GM18502 (cell line): ENCODE results near the gene MFSD12.
"Not testable (repeated sequence)": the region's sequence is repeated elsewhere in the genome, so short reads cannot be mapped to it uniquely, and the experiment has no call there.

Source experiments
- ATAC-seq: cut with Tn5 transposase; IDR thresholded peaks from one replicate; pipeline ENCODE4 v1.9.1; 2021; ENCODE audit warnings: mild to moderate bottlenecking; ENCODE audit not compliant: unreplicated experiment, poor library complexity

The MFSD12 gene

DNA sequence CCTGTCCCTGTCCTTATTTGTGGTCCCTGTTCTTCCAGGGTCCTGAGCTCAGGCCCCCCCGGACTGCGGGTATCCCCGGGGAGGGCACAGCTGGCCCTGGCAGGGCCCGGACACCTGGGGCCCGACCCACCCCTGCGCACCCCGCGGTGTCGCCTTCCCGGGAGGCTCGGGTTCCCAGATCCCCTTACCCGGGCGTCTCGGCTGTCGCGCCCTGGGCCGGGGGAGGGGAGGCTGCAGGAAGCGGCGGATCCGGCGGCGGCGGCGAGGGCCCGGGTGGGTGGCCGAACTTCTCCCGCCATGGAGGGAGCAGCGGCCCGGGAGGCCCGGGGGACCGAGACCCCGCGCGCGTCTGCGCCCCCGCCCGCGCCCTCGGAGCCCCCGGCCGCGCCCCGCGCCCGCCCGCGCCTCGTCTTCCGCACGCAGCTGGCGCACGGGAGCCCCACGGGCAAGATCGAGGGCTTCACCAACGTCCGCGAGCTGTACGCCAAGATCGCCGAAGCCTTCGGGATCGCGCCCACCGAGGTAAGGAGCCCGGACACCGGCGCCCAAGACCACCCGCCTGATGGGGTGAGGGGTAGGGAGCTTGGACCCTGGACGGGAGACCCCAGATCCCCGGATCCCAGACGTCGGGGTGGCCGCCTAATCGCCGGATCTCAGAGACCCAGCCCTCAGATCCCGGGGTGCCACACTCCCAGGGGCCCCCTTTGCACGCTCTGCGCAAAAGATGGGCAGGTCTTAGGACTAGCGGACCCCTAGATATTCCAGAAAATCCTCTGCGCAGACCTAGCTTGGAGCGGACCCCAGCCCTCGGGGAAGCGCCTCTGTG lies 28.1 kb upstream of the MFSD12 start, which contains the start of gene GIPC3:
Gene GIPC3, plus strand, starts transcription at position 178 of the 826 bp plus-strand sequence. Its CDS starts 120 bp downstream, at position 298.
- ATAC-seq, result no peak

DNA sequence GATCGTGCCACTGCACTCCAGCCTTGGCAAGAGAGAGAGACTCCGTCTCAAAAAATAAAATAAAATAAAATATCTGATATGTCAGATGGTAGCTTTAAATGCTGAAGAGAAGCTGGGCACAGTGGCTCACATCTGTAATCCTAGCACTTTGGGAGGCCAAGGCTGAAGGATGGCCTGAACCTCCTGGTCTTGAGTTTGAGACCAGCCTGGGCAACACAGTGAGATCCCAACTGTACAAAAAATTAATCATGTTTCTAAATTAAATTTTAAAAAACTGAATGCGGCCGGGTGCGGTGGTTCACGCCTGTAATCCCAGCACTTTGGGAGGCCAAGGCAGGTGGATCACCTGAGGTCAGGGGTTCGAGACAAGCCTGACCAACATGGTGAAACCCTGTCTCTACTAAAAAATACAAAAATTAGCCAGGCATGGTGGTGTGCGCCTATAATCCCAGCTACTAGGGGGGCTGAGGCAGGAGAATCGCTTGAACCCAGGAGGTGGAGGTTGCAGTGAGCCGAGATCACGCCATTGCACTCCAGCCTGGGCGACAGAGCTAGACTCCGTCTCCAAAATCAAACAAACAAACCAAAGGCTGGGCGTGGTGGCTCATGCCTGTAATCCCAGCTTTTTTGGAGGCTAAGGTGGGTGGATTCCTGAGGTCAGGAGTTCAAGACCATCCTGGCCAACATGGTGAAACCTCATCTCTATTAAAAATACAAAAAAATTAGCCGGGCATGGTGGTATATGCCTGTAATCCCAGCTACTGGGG lies 26.8 kb upstream of the MFSD12 start:
- ATAC-seq, result not testable (repeated sequence)

DNA sequence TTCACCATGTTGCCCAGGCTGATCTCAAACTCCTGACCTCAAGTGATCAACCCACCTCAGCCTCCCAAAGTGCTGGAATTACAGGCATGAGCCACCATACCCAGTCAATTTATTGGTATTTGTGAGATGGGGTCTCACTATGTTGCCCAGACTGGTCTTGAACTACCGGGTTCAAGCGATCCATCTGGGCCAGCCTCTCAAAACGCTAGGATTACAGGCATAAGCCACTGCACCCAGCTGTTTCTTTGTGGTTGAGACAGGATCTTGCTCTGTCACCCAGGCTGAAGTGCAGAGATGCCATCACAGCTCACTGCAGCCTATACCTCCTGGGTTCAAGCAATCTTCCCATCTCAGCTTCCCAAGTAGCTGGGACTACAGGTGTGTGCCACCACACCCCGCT lies 24.4 kb upstream of the MFSD12 start:
- ATAC-seq, result not testable (repeated sequence)

DNA sequence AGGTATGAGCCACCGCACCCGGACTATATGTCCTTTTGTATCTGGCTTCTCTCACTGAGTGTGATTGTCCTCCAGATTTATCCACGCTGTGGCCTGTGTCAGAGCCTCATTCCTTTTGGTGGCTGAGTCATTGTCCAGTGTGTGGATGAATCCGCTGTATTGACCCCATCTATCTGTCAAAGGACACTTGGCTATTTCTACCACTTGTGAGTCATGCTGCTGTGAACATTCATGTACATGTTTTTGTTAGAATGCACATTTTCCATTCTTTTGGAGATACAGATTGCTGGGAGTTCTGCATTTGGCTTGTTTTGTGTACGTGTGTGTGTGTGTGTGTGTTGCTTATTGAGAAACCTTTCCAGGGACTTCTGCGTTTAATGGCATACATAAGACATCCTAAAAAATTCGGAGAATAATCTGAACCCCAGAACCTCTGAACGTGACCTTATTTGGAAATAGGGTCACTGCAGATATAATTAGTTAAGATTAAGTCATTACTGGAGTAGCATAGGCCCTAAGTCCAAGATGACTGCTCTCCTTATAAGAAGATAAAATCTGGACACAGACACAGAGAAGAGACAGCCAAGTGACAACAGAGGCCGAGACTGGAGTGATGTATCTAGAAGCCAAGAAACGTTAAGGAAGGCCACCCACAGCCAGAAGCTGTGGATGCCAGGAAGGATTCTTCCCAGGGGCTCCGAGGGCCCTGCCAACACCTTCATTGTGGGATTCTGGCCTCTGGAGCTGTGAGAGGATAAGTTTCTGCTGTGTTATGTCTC lies 23.0 kb upstream of the MFSD12 start:
- no peak for ATAC-seq

DNA sequence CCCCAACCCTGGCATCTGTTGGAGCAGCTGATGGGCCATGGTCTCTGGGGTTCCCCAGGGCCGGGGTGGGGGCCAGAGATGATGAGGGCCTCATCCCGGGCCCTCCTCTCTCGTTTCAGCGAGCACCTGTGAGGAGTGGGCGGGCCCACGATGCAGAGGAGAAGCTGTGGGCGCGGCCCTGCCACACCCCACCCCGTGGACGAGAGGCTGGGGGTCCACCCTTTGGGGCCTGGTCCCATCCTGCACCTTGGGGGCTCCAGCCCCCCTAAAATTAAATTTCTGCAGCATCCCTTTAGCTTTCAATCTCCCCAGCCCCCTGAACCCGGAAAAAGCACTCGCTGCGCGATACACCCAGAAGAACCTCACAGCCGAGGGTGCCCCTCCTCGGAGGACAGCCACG lies 21.0 kb upstream of the MFSD12 start:
- ATAC-seq, result no peak

DNA sequence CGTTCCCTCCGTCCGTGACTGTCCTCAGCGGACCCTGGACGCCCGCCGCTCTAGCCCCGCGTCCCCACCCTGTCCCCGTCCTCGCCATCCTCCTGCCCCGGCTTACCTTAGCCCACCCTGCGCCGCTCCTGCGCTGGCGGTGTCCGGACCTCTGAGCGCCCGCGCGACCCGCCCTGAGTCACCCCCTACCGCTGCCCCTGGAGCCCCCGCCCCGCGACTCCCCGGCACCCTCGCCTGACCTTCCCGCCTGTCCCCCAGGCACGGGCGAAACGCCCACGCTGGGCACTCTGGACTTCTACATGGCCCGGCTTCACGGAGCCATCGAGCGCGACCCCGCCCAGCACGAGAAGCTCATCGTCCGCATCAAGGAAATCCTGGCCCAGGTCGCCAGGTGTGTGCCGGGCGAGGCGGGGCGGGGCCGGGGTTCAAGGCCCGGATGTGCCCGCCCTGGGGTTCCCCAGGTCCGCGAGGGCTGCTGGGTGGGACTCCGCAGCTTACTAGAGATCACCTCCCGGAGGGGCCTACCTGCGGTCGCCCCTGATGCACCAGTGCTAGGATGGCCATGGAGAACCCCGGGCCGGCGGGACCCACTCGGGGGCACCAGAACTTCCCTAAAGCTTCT lies 20.4 kb upstream of the MFSD12 start:
- ATAC-seq, result no peak

DNA sequence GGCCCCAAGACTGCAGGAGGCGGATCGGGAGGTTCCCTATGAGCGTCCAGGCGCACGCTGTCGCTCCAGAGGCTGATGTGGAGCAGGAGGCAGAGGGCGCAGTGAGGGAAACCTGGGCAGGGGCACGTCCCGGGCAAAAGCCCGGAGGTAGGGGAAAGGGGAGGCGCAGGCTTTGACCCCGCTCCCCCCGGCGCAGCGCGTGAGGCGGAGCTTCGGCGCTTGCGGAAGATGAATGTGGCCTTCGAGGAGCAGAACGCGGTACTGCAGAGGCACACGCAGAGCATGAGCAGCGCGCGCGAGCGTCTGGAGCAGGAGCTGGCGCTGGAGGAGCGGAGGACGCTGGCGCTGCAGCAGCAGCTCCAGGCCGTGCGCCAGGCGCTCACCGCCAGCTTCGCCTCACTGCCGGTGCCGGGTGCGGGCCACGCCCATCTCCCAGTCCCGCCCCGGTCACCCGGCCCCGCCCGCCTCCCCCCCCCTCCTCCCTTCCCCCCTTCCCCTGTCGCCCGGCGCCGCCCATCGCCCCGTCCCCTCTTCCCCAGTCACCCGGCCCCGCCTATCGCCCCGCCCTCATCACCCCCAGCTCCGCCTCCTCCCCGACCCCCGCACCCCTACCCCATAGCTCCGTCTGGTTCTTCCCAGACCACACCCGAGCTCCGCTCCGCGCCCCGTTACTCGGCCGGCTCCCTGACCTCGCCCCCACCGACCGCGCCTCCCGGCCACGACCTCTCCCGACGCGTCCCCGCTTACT lies 19.5 kb upstream of the MFSD12 start:
- no peak for ATAC-seq

DNA sequence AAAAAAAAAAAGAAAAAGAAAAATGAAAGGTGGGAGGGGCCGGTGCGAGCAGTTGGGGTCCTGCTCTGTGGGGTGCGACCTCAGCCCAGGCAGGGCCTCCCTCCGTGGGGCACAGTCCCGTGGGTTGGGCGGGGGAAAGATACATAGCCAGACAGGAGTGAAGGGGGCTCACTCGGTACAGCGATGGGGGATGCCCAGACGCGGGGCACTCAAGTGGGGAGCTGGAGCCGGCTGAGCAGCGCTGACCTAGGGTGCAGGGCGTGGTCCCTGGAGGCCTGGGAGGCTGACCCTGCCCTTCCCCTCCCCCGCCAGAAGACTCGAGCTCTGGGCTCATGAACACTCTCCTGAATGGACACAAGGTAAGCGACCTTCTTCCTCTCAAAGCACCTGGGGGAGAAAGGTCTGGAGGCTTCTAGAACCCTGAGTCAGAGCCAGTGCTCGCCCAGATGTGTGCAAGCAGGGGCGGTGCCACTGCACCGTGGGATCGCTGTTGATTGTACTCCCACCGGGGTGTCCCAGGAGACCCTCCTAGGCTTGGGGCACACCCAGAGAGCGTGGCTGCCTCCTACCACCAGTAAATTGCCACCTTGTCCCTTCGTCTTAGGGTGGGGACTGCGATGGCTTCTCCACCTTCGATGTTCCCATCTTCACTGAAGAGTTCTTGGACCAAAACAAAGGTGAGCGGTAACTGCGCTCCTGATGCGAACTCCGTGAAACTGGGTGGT lies 18.7 kb upstream of the MFSD12 start:
- no peak for ATAC-seq

DNA sequence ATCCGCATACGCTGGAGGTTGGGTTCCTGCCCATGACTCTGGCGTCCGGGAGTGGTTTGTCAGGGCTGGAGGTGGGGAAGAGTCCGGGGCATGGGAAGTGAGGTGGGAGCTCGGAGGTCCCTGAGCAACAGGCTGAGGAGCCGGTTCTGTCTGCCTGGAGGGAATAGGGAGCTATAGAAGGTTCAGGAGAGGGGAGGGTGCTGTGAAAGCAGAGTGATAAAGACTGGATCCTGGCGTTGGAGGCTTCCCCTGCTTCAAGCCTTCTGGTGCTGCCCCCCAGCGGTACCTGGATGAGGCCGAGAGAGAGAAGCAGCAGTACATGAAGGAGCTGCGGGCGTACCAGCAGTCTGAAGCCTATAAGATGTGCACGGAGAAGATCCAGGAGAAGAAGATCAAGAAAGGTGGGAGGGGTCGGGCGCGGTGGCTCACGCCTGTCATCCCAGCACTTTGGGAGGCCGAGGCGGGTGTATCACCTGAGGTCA lies 17.9 kb upstream of the MFSD12 start:
- ATAC-seq, result no peak

DNA sequence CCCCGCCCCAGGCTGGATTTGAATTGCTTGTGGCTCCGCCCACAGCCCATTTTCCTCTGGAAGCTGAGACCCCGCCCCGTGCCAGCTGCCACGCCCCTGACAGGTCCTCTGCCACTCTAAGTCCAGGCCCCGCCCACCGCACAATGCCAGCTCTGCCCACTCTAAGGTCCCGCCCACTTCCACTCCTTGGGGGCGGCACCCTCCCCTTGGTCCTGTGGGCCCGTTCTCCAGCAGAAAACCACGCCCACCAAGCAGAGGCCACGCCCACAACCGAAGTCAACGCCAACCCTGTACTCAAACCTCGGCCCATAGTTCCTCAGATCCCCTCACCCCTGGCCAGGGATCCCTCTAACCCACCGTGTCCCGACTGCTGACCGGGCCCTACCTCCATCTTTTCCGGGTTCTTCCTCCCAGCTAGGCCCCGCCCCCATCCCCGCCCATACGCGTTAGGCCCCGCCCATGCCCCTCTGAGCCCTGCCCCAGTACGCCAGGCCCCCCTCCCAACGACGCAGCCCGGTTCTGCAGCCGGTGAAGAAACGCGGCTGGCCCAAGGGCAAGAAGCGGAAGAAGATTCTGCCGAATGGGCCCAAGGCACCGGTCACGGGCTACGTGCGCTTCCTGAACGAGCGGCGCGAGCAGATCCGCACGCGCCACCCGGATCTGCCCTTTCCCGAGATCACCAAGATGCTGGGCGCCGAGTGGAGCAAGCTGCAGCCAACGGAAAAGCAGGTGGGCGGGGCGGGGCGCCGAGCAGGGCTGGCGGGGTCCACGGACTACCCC lies 16.7 kb upstream of the MFSD12 start:
- ATAC-seq, result no peak

DNA sequence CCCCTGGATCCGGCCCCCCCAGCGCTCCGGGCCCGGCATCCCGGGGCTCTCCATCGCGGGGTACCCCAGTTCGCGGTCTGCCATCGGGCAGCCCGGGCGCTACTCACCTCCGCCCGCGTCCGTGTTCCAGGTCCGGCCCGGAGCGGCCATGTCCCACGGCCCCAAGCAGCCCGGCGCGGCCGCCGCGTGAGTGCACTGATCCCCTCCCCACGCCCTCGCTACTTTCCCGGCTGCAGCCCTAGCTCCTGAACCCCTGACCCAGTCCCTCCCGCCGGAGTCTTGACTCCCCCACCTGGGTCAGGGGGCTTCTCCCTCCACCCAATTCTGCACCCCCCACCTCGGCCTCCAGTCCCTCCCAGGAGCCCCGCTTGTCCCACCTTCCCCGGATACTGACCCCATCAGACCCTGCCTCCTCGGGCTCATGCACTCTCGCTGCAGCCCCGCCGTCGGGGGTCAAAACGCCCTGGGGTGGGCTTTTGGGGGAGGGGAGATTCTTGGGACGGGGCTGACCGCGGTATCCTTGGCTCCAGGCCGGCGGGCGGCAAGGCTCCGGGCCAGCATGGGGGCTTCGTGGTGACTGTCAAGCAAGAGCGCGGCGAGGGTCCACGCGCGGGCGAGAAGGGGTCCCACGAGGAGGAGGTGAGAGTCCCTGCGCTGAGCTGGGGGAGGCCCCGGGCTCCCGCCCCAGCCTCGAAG lies 15.9 kb upstream of the MFSD12 start:
- ATAC-seq, result peak; percentile 3

DNA sequence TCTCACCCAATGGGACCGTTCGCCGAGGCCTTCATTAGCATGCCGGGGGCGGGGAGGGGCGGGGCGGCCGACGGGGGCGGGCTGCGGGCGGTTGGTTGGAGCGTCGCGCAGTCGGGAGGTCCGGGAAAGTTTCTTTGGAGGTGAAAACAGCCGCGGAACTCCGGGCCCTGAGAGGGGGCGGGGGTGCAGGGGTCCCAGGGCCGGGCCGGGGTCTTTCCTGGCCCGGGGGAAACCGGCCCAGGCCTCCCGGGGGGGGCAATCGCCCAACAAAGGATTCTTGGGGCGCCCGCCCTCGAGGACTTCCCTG lies 15.4 kb upstream of the MFSD12 start, which contains the start of gene HMG20B:
Gene HMG20B, plus strand, starts transcription at position 90 of the 307 bp plus-strand sequence. CDS start 366 bp downstream, outside the sequence.
- ATAC-seq, result no peak

DNA sequence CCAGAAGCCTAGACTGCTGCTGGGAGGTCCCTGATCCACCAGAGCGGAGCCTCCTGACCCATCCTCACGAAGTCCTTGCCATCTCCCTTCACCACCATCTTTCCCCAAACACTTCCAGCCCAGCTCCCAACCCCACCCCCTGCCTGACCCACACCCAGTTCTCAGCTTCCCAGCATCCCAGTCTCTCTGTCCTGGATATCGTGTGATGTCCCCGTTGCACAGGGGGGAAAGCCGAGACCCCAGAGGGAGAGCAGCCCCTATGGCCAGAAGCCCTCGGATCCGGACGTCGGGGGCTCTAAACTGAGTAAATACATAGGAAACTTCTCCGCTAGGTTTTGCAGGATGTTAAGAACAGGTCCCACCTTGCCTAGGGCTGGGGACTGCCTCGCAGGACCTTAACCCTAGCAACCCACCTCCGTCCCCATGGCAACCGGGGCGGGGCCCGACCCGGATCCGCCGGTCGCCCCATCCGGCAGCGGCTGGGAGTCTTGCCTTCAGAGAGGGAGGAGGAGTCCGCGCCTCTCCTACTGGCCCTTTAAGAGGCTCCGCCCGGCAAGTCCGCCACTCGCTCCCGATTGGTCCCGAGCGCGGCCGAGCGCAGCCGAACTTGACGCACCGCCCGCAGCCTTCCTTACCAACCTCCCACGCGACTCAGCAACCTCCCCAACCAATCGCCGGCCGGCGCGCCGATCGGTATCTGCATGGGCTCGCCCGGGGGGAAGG lies 14.9 kb upstream of the MFSD12 start:
- ATAC-seq, result peak; percentile 86

DNA sequence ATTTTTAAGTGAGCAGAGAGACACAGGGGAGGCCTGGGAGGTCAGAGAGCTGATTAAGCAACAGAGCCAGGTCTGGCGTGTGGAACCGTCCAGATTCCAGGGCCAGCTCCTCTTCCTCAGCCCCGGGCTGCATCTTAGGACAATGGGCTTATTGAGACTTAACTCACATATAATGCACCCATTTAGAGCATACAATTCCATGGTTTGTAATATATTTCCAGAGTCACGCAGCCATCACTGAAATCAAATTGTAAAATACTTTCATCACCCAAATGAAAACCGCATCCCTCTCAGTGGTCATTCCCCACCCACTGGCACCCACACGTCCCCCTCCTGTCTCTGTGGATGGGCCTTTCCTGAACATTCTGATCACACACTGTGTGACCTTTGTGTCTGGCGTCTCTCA lies 13.2 kb upstream of the MFSD12 start:
- no peak for ATAC-seq

DNA sequence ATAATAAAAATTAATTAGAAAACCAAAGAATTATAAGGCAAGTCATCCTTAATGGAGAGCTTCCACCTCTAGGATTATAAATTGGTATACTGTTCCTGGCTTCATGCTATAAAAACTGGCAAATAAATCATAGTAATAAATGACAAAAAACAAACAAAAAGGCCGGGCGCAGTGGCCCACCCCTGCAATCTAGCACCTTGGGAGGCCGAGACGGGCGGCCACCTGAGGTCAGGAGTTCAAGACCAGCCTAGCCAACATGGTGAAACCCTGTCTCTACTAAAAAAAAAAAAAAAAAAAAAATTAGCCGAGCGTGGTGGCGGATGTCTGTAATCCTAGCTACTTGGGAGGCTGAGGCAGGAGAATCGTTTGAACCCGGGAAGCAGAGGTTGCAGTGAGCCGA lies 12.7 kb upstream of the MFSD12 start:
- ATAC-seq, result not testable (repeated sequence)

DNA sequence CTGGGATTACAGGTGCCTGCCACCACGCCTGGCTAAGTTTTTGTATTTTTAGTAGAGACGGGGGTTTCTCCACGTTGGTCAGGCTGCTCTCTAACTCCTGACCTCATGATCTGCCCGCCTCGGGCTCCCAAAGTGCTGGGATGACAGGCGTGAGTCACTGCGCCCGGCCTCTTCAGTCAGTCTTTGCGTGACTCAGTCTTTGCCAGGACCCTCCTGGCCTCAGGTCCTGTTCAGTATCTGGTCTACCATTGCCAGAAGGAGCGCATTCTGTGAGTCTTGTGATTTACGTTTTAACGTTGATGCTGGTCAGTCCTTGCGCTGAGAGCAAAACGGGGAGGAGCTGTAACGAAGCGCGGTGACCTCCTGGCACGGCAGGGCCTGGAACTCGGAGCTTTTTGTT lies 7.8 kb upstream of the MFSD12 start:
- no peak for ATAC-seq
